Muscle of leg (tissue), 11 donors: ENCODE measurements around the gene UBE2U. TPM values are rescaled to one million over a fixed set of nuclear protein-coding genes. Genes with fewer than 3 reads are reported as not detected.
A peak's percentile ranks its signal among the peaks of the same experiment; 100 is the strongest.

Experiments
- DNase-seq: peaks from one replicate; pipeline ENCODE4 v3.0.0; 2013
- H3K27ac ChIP-seq: one replicate; pipeline ENCODE4 v1.5.1; 2013; ENCODE audit warnings: mild to moderate bottlenecking, low read length, control low read depth
- H3K27me3 ChIP-seq: one replicate; pipeline ENCODE4 v1.6.1; 2013; ENCODE audit warnings: low read length; ENCODE audit not compliant: control insufficient read depth, insufficient read depth
- H3K36me3 ChIP-seq: one replicate; pipeline ENCODE4 v1.6.1; 2013; ENCODE audit warnings: low read length; ENCODE audit not compliant: control insufficient read depth, insufficient read depth
- H3K4me1 ChIP-seq: one replicate; pipeline ENCODE4 v1.6.1; 2013; ENCODE audit warnings: low read length; ENCODE audit not compliant: control insufficient read depth, insufficient read depth
- H3K4me3 ChIP-seq: one replicate; pipeline ENCODE4 v1.5.1; 2013; ENCODE audit warnings: low read length, control low read depth
- H3K9me3 ChIP-seq: replicated peaks from 2 replicates; pipeline ENCODE4 v1.6.1; 2013; ENCODE audit warnings: low read depth, low read length; ENCODE audit not compliant: control insufficient read depth
- WGBS: methylation state at CpG from one replicate; pipeline ENCODE4 v1.1.5; 2013; ENCODE audit warnings: missing lambda C conversion rate; ENCODE audit not compliant: insufficient coverage; 5-methylcytosine and 5-hydroxymethylcytosine counted together
- polyA plus RNA-seq, 8 donors: library from polyadenylated mRNA; unstranded; fragments of 120-200 nt; gene quantifications; one replicate each; pipeline versions ENCODE4 v1.2.1 to v1.2.3, GENCODE V29; 2013; ENCODE audit warnings: inconsistent platforms in 1 of 8, low replicate concordance in 1 of 8; ENCODE audit not compliant: insufficient read length in 8 of 8, insufficient read depth in 1 of 8
- total RNA-seq: library from RNA; stranded (reverse); fragments of 120-200 nt; gene quantifications from one replicate; pipeline ENCODE4 v1.2.4, GENCODE V29; 2013

The UBE2U gene
- total and polyA plus RNA-seq, 9 donors: 0.11 TPM; not detected in 8

DNA sequence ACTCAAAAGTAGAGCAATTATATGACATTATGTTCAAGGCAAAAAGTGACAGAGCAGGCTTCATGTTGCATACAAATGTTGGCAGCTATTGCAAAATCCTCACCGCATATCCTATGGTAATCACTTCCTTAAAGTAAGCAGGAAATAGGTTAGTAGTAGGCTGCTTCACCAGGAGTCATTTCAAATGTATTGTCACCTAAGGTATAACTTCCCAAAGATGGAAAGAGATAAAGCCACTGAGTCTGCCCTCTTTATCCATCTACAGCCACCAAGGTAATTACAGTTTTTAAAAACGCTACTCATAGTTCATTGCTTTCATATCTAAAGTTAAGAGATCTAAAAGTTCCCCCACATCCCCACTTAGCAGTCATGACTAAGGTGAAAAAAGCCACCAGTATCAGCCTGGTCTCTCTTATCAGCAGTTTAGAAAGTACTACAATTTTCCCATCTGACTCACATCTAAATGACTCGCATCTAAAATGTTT lies 31.6 kb upstream of the UBE2U start:
- peaks cover 12% of the 10 kb centered on the region for H3K4me1 ChIP-seq
- no peak for DNase-seq
- no CpG with 5 or more reads among the region's 3 CpGs for WGBS
- H3K9me3 ChIP-seq: no peaks in the 10 kb centered on the region
- H3K27me3 ChIP-seq: no peaks in the 10 kb centered on the region
- no peaks in the 10 kb centered on the region for H3K36me3 ChIP-seq
- H3K27ac ChIP-seq: peak overlapping the region; percentile 8
- no peak overlapping the region for H3K4me3 ChIP-seq

GRCh38 chr1:64172458-64172983 lies 30.9 kb upstream of the UBE2U start:
- no CpG with 5 or more reads among the region's 3 CpGs for WGBS
- Histone ChIP-seq H3K36me3 (peaks cover 3% of the 10 kb centered on the region), H3K27ac (peak overlapping the region; percentile 65), H3K4me3 (no peak overlapping the region), H3K27me3 (no peaks in the 10 kb centered on the region), H3K9me3 (no peaks in the 10 kb centered on the region), H3K4me1 (peaks cover 12% of the 10 kb centered on the region)
- peak; percentile 85 for DNase-seq

- WGBS: 16% methylated on average over 4 of the region's 6 CpGs
- no peaks in the 10 kb centered on the region for H3K27me3 ChIP-seq
- H3K27ac ChIP-seq: peak overlapping the region; percentile 64
- H3K36me3 ChIP-seq: peaks cover 8% of the 10 kb centered on the region
- peaks cover 12% of the 10 kb centered on the region for H3K4me1 ChIP-seq
- H3K9me3 ChIP-seq: no peaks in the 10 kb centered on the region
- DNase-seq: peak; percentile 68
- H3K4me3 ChIP-seq: no peak overlapping the region
Measured at GRCh38 chr1:64173336-64173940, 30.0 kb upstream of the UBE2U start.

DNA sequence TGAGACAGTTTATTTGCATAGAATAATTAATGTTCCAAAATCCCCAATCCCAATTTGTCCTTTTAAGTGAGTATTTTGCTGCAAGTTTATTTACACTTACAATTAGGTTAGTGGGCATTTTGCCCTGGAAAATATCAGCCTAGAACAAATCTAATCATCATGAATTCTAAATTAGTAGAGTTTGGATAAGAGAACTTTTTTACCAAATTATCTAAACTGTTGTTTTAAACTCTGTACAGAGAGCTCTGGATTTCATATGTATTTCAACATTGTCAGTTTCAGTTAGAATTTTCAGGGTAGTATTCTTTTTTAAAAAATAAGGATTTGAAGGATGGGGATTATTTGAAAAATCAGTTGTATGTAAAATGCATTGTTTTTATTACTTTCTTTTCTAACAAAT lies 27.8 kb upstream of the UBE2U start:
- DNase-seq: no peak
- peaks cover 14% of the 10 kb centered on the region for H3K4me1 ChIP-seq
- no peak overlapping the region for H3K27ac ChIP-seq
- no peaks in the 10 kb centered on the region for H3K9me3 ChIP-seq
- H3K4me3 ChIP-seq: no peak overlapping the region
- H3K36me3 ChIP-seq: peaks cover 8% of the 10 kb centered on the region
- no peaks in the 10 kb centered on the region for H3K27me3 ChIP-seq

DNA sequence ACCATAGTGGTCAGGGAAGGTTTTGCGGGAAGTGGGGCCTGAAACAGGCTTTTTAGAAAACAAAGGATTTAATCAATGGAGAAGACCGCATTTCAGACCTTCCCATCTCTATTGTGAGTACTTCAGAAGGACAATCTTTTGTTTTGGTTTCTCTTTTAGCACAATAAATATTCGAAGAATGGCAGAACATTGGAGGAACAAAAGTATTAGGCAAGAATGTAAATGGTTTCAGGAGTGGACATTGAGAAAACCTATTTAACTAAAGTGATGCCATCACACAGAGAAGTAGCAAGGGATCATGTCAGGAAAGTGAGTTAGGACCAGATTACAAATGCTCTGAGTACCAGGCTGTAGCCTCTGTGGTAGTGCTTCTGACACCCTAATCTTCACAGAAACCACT lies 26.8 kb upstream of the UBE2U start:
- DNase-seq: no peak
- Histone ChIP-seq H3K27me3 (no peaks in the 10 kb centered on the region), H3K36me3 (peaks cover 8% of the 10 kb centered on the region), H3K4me1 (peaks cover 11% of the 10 kb centered on the region), H3K4me3 (no peak overlapping the region), H3K27ac (no peak overlapping the region), H3K9me3 (no peaks in the 10 kb centered on the region)
- WGBS: no CpG with 5 or more reads among the region's 3 CpGs

- Histone ChIP-seq H3K36me3 (peaks cover 8% of the 10 kb centered on the region), H3K27ac (peak overlapping the region; percentile 65), H3K4me3 (no peak overlapping the region), H3K27me3 (no peaks in the 10 kb centered on the region), H3K9me3 (no peaks in the 10 kb centered on the region), H3K4me1 (peaks cover 5% of the 10 kb centered on the region)
- peak; percentile 81 for DNase-seq
- 23% methylated on average over 1 of the region's 4 CpGs for WGBS
Measured at GRCh38 chr1:64179588-64179987, 23.8 kb upstream of the UBE2U start.

DNA sequence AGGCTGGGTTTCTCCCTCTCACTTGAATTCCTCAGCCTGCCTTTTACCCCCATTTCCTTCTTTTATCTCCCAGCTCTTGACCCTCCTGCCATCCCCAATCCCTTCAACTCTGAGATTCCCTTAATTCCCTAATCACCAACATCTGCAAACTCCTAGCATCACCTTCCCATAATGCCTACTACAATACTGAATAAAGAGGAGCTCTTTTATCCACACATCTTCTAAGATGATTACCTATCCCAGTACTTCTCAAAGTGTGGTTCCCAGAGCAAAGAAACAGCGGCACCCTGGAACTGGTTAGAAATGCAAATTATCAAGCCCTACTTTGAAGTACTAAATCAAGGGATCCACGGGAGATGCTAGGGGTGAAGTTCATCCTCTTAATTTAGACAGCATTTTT lies 21.2 kb upstream of the UBE2U start:
- no peak for DNase-seq
- peaks cover 9% of the 10 kb centered on the region for H3K4me1 ChIP-seq
- H3K27ac ChIP-seq: no peak overlapping the region
- WGBS: no CpG with 5 or more reads among the region's 2 CpGs
- H3K4me3 ChIP-seq: no peak overlapping the region
- no peaks in the 10 kb centered on the region for H3K27me3 ChIP-seq
- peaks cover 8% of the 10 kb centered on the region for H3K36me3 ChIP-seq
- H3K9me3 ChIP-seq: no peaks in the 10 kb centered on the region

GRCh38 chr1:64183395-64184002 lies 19.9 kb upstream of the UBE2U start:
- no peaks in the 10 kb centered on the region for H3K9me3 ChIP-seq
- 25% methylated on average over 1 of the region's 5 CpGs for WGBS
- no peak overlapping the region for H3K27ac ChIP-seq
- peak; percentile 61 for DNase-seq
- H3K4me1 ChIP-seq: peaks cover 9% of the 10 kb centered on the region
- H3K36me3 ChIP-seq: no peaks in the 10 kb centered on the region
- no peaks in the 10 kb centered on the region for H3K27me3 ChIP-seq
- H3K4me3 ChIP-seq: no peak overlapping the region

GRCh38 chr1:64184003-64184440 lies 19.4 kb upstream of the UBE2U start:
- Histone ChIP-seq H3K27me3 (no peaks in the 10 kb centered on the region), H3K27ac (no peak overlapping the region), H3K4me1 (peaks cover 9% of the 10 kb centered on the region), H3K9me3 (no peaks in the 10 kb centered on the region), H3K36me3 (no peaks in the 10 kb centered on the region), H3K4me3 (no peak overlapping the region)
- DNase-seq: peak; percentile 52
- WGBS: no CpG with 5 or more reads among the region's 5 CpGs

DNA sequence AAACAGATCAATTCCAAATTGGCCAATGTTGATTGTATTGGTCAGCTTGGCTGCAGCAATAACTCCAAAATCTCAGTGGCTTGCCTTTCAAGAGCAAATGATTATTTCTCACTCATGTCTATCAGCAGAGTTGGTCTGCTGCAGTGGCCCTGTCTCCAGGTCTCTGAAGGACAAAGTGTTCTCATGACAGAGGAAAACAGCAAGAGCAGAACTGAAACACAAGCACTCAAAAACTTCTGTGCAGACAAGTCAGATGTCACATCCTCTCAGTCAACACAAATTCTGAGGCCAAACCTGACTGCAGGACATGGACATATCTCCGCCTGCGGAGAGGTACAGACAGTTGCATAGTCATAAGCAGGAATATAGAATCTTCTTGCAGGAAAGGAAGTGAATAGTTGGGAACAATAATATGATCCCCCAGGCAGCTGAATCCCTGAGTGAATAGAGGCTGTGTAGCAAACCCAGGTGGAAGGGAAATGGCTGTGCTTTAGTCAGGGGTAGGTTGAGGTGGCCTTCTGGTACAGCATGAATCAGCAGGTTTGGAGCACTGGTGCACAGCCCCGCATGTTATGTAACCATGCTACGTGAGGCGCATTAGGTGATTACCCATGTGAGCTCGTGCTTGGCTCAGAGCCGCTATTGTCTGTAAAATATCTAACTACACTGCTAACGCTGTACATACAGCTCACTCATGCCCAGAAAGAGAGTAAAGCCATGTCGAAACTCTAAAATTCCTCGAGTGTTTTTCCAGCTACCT lies 17.1 kb upstream of the UBE2U start:
- Histone ChIP-seq H3K4me3 (no peak overlapping the region), H3K27me3 (no peaks in the 10 kb centered on the region), H3K27ac (no peak overlapping the region), H3K4me1 (peaks cover 6% of the 10 kb centered on the region), H3K9me3 (no peaks in the 10 kb centered on the region), H3K36me3 (no peaks in the 10 kb centered on the region)
- 63% methylated on average over 9 of the region's 10 CpGs for WGBS
- peak; percentile 58 for DNase-seq
